Lung (tissue), 12 donors: Measurements from ENCODE around the gene CEBPB. TPM values are rescaled to one million over a fixed set of nuclear protein-coding genes. Genes with fewer than 3 reads are reported as not detected.

ENCODE experiments used
- ATAC-seq: fragments of 200-7000 bp; cut with Tn5 transposase; one replicate; pipeline ENCODE4 v1.9.1; 2020; ENCODE audit warnings: moderate number of reproducible peaks; ENCODE audit not compliant: insufficient read depth, low FRiP score
- DNase-seq, 3 donors: peaks; one replicate each; pipeline ENCODE4 v3.0.0-alpha.2; 2013 to 2017
- H3K27ac ChIP-seq, 2 donors: one replicate each; pipeline ENCODE4 v1.5.1; 2013; ENCODE audit warnings: mild to moderate bottlenecking in 2 of 2, moderate library complexity in 2 of 2, control low read depth in 1 of 2, inconsistent platforms in 1 of 2, low read depth in 1 of 2, low read length in 1 of 2
- H3K27me3 ChIP-seq, 3 donors: one replicate each; pipeline ENCODE4 v1.5.1; 2013; ENCODE audit warnings: low read length in 2 of 3; ENCODE audit not compliant: control insufficient read depth in 3 of 3, insufficient read depth in 3 of 3
- H3K36me3 ChIP-seq, 4 donors: one replicate each; pipeline ENCODE4 v1.5.1; 2013; ENCODE audit warnings: low read length in 4 of 4, mild to moderate bottlenecking in 1 of 4, moderate library complexity in 1 of 4; ENCODE audit not compliant: control insufficient read depth in 4 of 4, insufficient read depth in 4 of 4
- H3K4me1 ChIP-seq, 5 donors: one replicate each; pipeline ENCODE4 v1.5.1; 2013; ENCODE audit warnings: low read length in 5 of 5, mild to moderate bottlenecking in 2 of 5, moderate library complexity in 1 of 5; ENCODE audit not compliant: control insufficient read depth in 5 of 5, insufficient read depth in 5 of 5
- H3K4me3 ChIP-seq: one replicate; pipeline ENCODE4 v1.5.1; 2013; ENCODE audit warnings: mild to moderate bottlenecking, control low read depth, moderate library complexity
- H3K9ac ChIP-seq, 2 donors: one replicate each; pipeline ENCODE4 v1.5.1; 2013; ENCODE audit warnings: low read length in 2 of 2, control low read depth in 1 of 2; ENCODE audit not compliant: insufficient read depth in 1 of 2
- H3K9me3 ChIP-seq, 4 donors: one replicate each; pipeline ENCODE4 v1.5.1; 2013; ENCODE audit warnings: low read length in 3 of 4, mild to moderate bottlenecking in 1 of 4, moderate library complexity in 1 of 4; ENCODE audit not compliant: control insufficient read depth in 4 of 4, insufficient read depth in 3 of 4
- CTCF ChIP-seq: IDR thresholded peaks from 2 replicates; pipeline ENCODE4 v1.5.1; 2012; ENCODE audit warnings: mild to moderate bottlenecking; ENCODE audit errors: control extremely low read depth, extremely low read depth
- WGBS, 2 donors: extraction: QIAGEN DNeasy Blood & Tissue Kit; methylation state at CpG; one replicate each; pipeline ENCODE4 v1.1.7; 2013; 5-methylcytosine and 5-hydroxymethylcytosine counted together
- polyA plus RNA-seq, 2 donors: library from polyadenylated mRNA; stranded (reverse); fragments of 200-250 nt; gene quantifications; one replicate each; pipeline ENCODE4 v1.2.1, GENCODE V29; 2013
- total RNA-seq, 2 donors: library from RNA; depleted of rRNA in 1 of 2; stranded (reverse); fragments of >200 nt in 1 of 2; gene quantifications; one replicate each; pipeline ENCODE4 v1.2.1, GENCODE V29; 2014 to 2021
- donor health status: control.
- donor health status: control.
- donor health status: Bipolar disorder and iron deficiency.
- donor health status: healthy.
- donor health status: DM: yes; HTN: yes; CAD: no.

Gene CEBPB
- total and polyA plus RNA-seq, 4 donors: 53.2 to 296 (median 124) TPM

- Histone ChIP-seq H3K27me3 (no peaks in the 10 kb centered on the region), H3K4me1 (peaks cover 0 to 15% (median 5%) of the 10 kb centered on the region in 5 donors), H3K9ac (no peak overlapping the region), H3K9me3 (peaks cover 0 to 1% (median 0%) of the 10 kb centered on the region in 4 donors), H3K36me3 (no peaks in the 10 kb centered on the region), H3K4me3 (no peak overlapping the region), H3K27ac (no peak overlapping the region)
- TF ChIP-seq CTCF: no peak
- DNase-seq (no peak), ATAC-seq (no peak)
- WGBS, 2 donors: 87 to 96% methylated on average over 14 of the region's 14 CpGs
Measured at GRCh38 chr20:50217207-50217949, 26.7 kb downstream of the CEBPB start.

- Histone ChIP-seq H3K4me1 (peaks cover 0 to 15% (median 5%) of the 10 kb centered on the region in 5 donors), H3K4me3 (no peak overlapping the region), H3K27me3 (no peaks in the 10 kb centered on the region), H3K36me3 (no peaks in the 10 kb centered on the region), H3K9ac (no peak overlapping the region), H3K9me3 (peaks cover 0 to 1% (median 0%) of the 10 kb centered on the region in 4 donors), H3K27ac (no peak overlapping the region)
- TF ChIP-seq CTCF: no peak
- ATAC-seq (no peak), DNase-seq (no peak)
- WGBS, 2 donors: 60 to 80% methylated on average over 5 of the region's 5 CpGs
Measured at GRCh38 chr20:50218987-50219435, 28.4 kb downstream of the CEBPB start.

- H3K9me3 ChIP-seq: peaks cover 0 to 1% (median 0%) of the 10 kb centered on the region in 4 donors
- TF ChIP-seq CTCF: no peak
- H3K27ac ChIP-seq: peak overlapping the region in 1 of 2 donors; percentile 11
- ATAC-seq (no peak), DNase-seq (no peak)
- no peak overlapping the region for H3K9ac ChIP-seq
- H3K4me3 ChIP-seq: no peak overlapping the region
- no peaks in the 10 kb centered on the region for H3K27me3 ChIP-seq
- peaks cover 0 to 16% (median 5%) of the 10 kb centered on the region in 5 donors for H3K4me1 ChIP-seq
- H3K36me3 ChIP-seq: no peaks in the 10 kb centered on the region
- 79 to 85% methylated on average over 4 of the region's 4 CpGs for WGBS, 2 donors
Measured at GRCh38 chr20:50219600-50219999, 29.0 kb downstream of the CEBPB start.
